ENCODE data around the gene ARHGAP24. TPM values are rescaled to one million over a fixed set of nuclear protein-coding genes. Genes with fewer than 3 reads are reported as not detected.

Gene ARHGAP24
- total RNA-seq, 1 experiment from 2014 or later = 4.6 TPM

- in situ Hi-C loops (cut with HindIII; ENCODE audit: low sequenced_read_pairs) = no loop called here
- DNase-seq (ENCODE audit: low spot score) = no peak
These were observed 308.5 kb downstream of the ARHGAP24 start for GRCh38 chr4:85783483-85783882.

DNA sequence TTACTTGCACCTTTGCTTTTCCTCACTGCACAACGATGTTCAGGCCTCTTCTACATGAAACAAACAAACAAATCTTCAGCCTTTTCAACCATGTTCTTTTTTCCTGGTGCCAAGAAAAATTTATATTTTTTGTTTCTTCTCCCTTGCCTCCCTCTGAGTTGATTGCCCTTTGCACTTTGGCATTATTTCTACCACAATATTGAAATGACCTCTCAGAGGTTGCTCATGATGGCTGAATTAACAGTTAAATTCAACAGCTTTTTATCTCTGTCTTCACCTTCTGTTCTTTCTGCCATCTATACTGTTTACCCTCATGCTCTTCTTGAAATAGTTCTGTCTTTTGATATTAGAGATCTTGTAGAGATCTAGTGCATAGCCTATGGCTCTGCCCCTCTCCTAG, 308.9 kb downstream of the ARHGAP24 start:
- in situ Hi-C loops (cut with HindIII; ENCODE audit: low sequenced_read_pairs) = no loop called here
- DNase-seq (ENCODE audit: low spot score) = no peak

- no peak for DNase-seq (ENCODE audit: low spot score)
- in situ Hi-C loops (cut with HindIII; ENCODE audit: low sequenced_read_pairs) = no loop called here
These were observed 309.4 kb downstream of the ARHGAP24 start for GRCh38 chr4:85784348-85784747.

DNA sequence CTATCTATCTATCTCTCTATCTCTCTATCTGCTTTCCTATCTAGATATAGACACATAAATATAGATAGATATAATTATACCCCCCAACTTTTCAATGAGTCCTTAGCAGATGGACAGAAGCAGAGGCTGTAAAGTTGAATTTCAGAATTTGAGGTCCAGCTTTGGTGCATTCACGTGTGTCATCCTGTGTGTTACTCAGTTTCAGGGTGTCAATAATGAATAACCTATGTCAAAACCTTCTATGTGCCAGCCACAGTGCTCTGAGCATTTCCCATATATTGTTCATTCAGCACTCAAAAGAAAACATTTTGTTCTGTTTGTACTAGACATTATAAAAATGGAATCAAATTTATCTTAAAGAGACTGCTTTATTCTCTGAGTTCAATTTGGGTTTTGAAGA, 310.0 kb downstream of the ARHGAP24 start:
- in situ Hi-C loops (cut with HindIII; ENCODE audit: low sequenced_read_pairs) = no loop called here

GRCh38 chr4:85787133-85787532, 312.2 kb downstream of the ARHGAP24 start:
- no peak for DNase-seq (ENCODE audit: low spot score)
- in situ Hi-C loops (cut with HindIII; ENCODE audit: low sequenced_read_pairs) = no loop called here

More for the DNA sequence above, 310.0 kb downstream of the ARHGAP24 start:
- DNase-seq (ENCODE audit: low spot score) = no peak

- no peak for DNase-seq (ENCODE audit: low spot score)
- in situ Hi-C loops (cut with HindIII; ENCODE audit: low sequenced_read_pairs) = no loop called here
These were observed 313.7 kb downstream of the ARHGAP24 start for GRCh38 chr4:85788604-85789003.

DNA sequence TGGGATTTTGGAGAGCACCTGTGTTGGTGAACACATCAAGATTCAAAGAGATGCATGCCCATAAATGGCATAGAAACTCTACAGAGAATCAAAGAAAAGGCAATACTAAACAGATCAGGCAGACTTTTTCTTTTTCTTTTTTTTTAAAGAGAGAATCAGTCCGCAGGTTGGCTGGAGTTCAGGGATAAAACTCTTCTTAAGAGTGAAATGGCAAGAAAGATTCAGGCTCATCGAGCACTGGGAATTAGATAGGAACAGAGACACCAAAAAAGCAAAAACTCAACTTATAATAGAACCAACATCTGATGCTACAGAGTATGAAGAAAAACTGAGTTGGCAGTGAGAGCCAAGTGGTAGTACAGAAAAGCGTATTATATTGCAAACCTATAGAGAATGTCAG, 314.3 kb downstream of the ARHGAP24 start:
- in situ Hi-C loops (cut with HindIII; ENCODE audit: low sequenced_read_pairs) = no loop called here
- DNase-seq (ENCODE audit: low spot score) = no peak

DNA sequence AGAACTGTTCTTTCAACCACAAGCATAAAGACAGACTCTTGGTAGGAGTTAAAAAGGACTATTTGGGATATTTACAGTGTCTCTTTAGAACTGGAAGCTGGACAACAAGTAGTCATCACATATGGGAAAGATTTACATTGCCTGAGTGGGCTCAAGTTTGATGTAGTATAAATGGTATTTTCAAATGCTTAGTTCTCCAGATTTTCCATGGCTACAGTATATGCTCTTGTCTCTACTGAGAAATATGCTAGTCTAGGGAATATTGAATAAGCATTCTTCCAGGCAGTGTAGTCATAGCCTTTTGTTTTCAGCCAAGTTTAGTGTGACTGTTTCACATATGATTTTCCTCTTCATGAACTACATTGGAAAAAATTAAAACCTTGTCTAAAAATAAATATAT, 315.6 kb downstream of the ARHGAP24 start:
- no peak for DNase-seq (ENCODE audit: low spot score)
- in situ Hi-C loops (cut with HindIII; ENCODE audit: low sequenced_read_pairs) = no loop called here

- DNase-seq (ENCODE audit: low spot score) = no peak
- in situ Hi-C loops (cut with HindIII; ENCODE audit: low sequenced_read_pairs) = no loop called here
These were observed 317.7 kb downstream of the ARHGAP24 start for GRCh38 chr4:85792376-85793232.

- in situ Hi-C loops (cut with HindIII; ENCODE audit: low sequenced_read_pairs) = no loop called here
- no peak for DNase-seq (ENCODE audit: low spot score)
These were observed 318.3 kb downstream of the ARHGAP24 start for GRCh38 chr4:85793233-85793585.

DNA sequence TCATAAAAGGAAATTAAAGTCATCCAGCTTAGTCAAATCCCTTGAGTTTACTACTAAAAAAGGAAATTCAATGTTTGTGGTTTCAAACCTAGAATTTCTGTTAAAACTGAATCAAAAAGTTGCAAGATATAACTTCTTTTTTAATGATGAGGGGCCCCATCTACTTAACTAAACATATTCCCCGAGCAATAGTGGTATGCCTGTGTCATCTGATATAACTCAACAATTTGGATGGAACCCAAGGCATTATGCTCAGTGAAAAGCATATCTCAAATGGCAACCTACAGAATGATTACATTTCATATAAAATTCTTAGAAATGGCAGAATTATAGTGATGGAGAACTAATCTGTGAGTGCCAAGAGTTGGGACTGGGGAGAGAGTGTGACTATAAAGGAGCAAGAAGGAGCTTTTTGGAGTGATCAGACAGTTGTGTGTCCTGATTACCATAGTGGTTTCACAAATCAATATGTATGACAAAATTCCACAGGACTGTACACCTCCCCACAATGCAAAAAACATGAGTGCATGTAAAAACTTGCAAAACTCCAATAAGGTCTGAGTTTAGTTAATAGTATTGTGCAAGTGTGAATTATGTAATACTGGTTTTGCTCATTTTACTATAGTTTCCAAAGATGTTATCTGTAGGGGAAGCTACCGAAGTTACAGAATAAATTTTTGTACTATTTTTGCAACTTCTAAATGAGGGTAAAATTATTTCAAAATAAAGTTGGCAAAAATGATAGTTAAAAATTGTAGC, 323.2 kb downstream of the ARHGAP24 start:
- in situ Hi-C loops (cut with HindIII; ENCODE audit: low sequenced_read_pairs) = no loop called here
- no peak for DNase-seq (ENCODE audit: low spot score)

GRCh38 chr4:85803856-85804255, 328.9 kb downstream of the ARHGAP24 start:
- DNase-seq (ENCODE audit: low spot score) = no peak
- in situ Hi-C loops (cut with HindIII; ENCODE audit: low sequenced_read_pairs) = no loop called here

- in situ Hi-C loops (cut with HindIII; ENCODE audit: low sequenced_read_pairs) = no loop called here
- DNase-seq (ENCODE audit: low spot score) = no peak
These were observed 330.9 kb downstream of the ARHGAP24 start for GRCh38 chr4:85805891-85806290.

- DNase-seq (ENCODE audit: low spot score) = no peak
- in situ Hi-C loops (cut with HindIII; ENCODE audit: low sequenced_read_pairs) = no loop called here
These were observed 331.4 kb downstream of the ARHGAP24 start for GRCh38 chr4:85806334-85806733.

GRCh38 chr4:85807247-85807950, 332.4 kb downstream of the ARHGAP24 start:
- DNase-seq (ENCODE audit: low spot score) = no peak
- in situ Hi-C loops (cut with HindIII; ENCODE audit: low sequenced_read_pairs) = no loop called here

GRCh38 chr4:85808104-85808503, 333.2 kb downstream of the ARHGAP24 start:
- in situ Hi-C loops (cut with HindIII; ENCODE audit: low sequenced_read_pairs) = no loop called here
- DNase-seq (ENCODE audit: low spot score) = no peak

- in situ Hi-C loops (cut with HindIII; ENCODE audit: low sequenced_read_pairs) = no loop called here
- DNase-seq (ENCODE audit: low spot score) = no peak
These were observed 333.9 kb downstream of the ARHGAP24 start for GRCh38 chr4:85808864-85809263.

DNA sequence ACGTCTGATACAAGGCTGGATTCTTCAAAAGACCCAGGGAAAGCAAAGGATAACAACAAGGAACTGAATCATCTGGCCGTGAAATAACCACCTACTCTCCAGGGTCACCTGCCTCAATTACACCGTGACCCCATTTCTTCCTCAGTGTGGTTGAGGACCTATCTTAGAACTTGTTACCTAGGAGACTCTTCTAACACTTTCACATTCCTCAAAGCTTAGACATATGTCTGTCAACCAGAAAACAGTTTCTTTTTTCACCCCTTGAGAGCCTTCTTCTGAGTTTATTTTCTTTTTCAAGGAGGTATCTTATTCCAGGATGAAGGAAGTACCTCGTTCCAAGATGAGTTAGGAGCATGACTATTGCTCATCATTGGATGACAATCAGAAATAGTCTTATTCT, 337.8 kb downstream of the ARHGAP24 start:
- in situ Hi-C loops (cut with HindIII; ENCODE audit: low sequenced_read_pairs) = no loop called here

DNA sequence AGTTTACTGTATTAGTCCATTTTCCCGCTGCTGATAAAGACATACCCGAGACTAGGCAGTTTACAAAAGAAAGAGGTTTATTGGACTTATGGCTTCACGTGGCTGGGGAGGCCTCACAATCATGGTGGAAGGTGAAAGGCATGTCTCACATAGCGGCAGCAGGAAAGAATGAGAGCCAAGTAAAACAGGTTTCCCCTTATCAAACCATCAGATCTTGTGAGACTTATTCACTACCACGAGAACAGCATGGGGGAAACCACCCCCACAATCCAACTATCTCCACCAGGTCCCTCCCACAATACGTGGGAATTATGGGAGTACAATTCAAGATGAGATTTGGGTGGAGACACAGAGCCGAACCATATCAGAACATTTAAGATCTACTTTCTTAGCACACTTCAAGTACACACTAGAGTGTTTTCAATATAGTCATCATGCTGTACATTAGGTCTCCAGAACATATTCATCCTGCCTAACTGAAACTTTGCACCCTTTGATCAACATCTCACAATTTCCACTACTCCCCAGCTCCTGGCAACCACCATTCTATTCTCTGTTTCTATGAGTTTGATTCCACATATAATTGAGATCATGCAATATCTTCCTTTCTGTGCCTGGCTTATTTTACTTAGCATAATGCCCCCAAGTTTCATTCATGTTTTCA, 341.0 kb downstream of the ARHGAP24 start:
- in situ Hi-C loops (cut with HindIII; ENCODE audit: low sequenced_read_pairs) = no loop called here
- no peak for DNase-seq (ENCODE audit: low spot score)

More for the DNA sequence above, 337.8 kb downstream of the ARHGAP24 start:
- no peak for DNase-seq (ENCODE audit: low spot score)

Data from G401 (cell line).